Measurements from ENCODE around the gene MICA.
"Not testable (repeated sequence)": the region's sequence is repeated elsewhere in the genome, so short reads cannot be mapped to it uniquely, and the experiment has no call there.

MICA gene

DNA sequence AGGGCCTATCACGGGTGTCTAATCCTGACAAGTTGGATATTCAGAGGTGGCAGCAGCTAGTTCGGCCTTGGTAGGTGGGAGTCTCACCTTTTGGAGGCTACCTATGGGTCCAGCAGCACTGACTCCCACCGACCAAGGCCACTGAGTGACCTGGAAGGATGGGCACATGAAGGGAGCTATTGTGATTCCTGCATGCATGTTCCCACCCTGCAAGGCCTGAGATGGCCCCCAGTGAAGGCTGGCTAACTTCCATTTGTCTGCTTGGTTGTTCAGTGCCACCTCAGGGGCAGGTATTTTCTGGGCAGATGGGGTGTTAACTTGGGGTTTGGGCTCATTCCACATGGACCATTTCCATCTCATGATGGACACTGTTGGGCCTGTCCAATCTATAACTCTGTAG is 18.4 kb upstream of the MICA start:
- DNase-seq = no peak

- DNase-seq = no peak
These were observed 17.3 kb upstream of the MICA start for GRCh38 chr6:31386099-31386498.

GRCh38 chr6:31386977-31387376 is 16.4 kb upstream of the MICA start:
- no peak for DNase-seq

DNA sequence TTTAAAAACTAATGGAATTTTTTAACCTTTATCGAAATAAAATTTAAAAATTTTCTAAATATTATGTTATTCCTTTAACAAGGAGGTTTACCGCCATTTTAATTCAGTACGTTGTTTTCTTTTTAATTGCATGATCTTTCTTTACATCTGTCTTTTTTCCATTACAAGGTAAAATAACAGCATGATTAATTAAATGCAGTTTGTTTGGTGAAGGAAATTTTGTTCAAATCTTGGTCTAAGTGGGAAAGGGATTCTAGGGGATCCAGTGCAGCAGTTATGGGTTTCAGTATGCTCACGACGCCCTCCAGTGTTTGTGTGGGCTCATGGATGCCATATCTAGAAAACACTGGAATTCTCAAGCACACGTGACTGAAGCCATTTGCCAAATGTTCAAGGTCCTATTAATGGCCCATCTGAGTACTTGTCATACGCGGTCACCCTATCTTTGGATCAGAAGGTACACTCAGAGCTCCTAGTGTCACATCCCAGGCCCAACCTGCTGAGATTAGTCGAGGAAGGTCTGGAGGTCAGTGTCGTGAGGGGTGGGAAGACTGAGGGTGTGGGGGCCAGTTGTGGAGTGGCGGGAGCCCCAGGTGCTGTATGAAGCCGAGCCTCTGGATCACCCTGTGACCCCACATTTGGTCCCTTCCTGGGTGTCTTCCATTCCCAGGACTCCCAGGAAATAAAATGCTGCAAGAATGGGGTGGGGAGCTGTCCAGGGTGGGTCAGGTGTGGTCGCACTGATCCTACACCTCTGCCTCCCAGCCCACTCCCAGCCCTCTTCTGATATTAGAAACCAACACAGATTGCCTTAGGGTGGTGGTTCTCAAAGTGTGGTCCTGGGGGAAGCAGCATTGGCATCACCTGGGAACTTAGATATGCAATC is 14.2 kb upstream of the MICA start:
- not testable (repeated sequence) for DNase-seq

DNA sequence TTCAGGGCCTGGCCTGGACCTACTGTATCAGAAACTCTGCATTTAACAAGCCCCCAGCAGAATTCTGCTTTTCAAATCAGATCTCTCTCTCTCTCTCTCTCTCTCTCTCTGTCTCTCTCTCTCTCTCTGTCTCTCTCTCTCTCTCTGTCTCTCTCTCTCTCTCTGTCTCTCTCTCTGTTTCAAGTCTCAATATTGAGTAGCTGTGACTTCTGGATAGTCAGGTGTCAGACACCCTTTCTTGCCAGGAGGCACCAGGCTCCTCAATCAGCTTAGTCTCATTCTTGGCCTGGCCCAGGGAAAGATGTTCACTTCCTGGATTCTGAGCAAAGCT is 13.6 kb upstream of the MICA start:
- DNase-seq = not testable (repeated sequence)

DNA sequence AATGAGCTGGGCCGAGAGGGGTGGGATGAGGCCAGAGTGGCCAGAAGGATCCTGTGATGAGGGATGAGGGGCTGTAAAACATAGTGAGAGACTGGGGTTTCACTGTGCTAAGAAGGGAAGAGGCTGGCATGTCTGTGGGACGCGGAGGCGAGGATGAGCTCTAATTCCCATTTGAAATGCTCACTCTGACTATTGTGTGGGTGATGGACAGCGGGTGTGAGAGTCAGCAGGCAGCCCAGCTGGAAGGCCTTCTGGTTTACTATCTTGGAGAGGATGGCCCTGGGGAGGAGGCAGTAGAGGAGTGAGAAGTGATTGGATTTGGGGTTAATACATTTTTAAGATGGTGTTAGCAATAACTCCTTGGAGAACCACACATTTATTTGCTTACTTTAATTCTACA is 9.5 kb upstream of the MICA start:
- DNase-seq = no peak

DNA sequence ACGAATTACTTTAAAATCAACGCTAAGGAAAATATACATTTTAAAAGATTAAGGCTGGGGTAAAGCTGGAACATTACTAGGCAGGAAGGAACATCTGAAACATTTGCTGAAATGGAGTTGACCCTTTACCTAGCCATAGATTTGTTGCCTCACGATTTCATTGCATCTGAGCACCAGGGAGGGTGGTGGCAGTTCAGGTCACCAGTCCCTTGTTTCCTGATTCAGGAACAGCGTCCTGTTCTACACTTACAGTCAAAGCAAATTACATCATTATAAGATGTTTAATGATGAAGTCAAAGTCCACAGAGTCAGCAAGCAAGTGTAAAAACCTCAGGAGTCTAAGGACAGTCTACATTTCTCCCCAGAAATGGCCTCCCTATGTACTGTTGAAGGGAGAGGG is 9.0 kb upstream of the MICA start:
- DNase-seq = no peak

GRCh38 chr6:31395832-31396231 is 7.6 kb upstream of the MICA start:
- DNase-seq = no peak

DNA sequence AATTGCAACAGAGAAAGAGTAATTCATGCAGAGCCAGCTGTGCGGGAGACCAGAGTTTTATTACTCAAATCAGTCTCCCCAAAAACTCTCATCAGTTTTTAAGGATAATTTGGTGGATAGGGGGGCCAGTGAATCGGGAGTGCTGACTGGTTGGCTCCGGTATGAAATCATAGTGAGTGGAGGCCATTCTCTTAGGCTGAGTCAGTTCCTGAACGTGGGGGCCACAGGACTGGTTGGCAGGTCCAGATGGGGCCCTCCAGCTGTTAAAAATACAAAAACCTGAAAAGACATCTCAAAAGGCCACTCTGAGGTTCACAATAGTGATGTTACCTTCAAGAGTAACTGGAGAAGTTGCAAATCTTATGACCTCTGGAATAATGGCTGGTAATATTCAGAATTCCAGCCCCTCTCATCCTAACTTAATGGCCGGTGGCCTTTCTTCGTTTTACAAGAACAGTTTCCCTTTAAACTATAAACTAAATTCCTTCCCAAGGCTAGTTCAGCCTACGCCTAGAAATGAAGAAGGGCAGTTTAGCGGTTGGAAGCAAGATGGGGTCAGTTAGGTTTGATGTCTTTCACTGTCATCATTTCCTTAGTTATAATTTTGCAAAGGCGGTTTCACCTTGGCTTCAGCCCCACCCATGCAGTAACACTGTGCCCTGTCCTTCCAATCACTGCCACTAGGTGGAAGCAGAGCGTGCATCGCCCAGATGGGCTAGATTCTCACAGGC is 6.8 kb upstream of the MICA start:
- DNase-seq = no peak

- not testable (repeated sequence) for DNase-seq
These were observed 6.3 kb upstream of the MICA start for GRCh38 chr6:31397153-31397499.

DNA sequence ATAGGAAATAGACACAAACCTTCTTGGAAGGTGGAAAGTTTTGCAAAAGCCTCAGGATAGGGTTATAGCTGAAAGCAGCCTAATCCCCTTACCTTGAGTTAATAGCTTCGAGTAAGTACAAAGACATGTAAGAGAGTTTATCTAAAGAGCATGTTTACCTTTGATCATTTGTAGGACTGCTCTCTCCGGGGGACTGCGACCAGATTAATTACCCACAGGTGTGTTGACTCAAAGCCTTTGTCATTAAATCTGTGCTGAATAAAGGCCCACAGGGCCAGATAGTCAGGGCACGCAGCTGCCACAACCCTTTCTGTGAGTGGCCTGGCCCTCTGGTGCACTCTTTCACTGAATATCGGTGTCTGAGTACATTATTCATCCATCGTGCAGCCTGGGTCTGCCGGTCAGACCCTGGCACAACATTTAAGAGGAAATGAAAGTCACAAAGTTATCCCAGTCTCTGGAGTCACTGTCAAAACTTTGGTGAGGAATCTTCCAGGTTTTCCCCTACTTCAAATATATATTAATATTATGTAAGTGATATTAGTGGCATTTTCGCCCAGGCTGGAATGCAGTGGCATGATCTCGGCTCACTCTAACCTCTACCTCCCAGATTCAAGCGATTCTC is 5.4 kb upstream of the MICA start:
- no peak for DNase-seq

GRCh38 chr6:31399589-31400466 is 3.6 kb upstream of the MICA start:
- no peak for DNase-seq

DNA sequence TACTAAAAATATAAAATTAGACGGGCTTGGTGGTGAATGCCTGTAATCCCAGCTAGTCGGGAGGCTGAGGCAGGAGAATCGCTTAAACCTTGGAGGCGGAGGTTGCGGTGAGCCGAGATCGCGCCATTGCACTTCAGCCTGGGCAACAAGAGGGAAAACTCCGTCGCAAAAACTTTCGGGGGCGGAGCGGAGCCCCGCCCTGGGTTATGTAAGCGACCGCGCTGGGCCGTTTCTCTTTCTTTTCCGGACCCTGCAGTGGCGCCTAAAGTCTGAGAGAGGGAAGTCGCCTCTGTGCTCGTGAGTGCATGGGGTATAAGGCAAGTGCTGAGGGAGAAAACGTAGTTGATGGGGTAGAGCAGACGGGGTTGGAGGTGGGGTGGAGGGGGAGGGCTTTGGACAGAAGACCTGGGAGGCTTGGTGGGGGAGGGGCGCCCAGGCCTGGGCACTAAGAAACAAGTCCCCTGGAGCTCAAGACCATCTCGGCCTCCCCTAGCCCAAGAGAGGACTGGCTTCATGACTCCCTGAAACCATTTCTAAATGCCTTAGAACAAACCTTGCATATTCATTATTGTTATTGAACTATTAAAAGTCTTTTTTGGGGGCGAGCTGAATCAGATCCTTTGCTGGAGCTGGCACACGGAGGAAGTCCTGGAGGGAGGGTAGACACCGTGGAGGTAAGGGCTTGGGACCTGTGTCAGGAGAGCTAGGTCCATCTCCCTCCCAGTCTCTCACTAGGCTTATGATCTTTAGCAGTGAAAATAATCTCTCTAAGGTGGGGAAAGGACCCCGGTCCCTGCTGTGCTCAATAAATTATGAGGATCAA is 2.7 kb upstream of the MICA start:
- DNase-seq = no peak

GRCh38 chr6:31401403-31401802 is 2.0 kb upstream of the MICA start:
- no peak for DNase-seq

DNA sequence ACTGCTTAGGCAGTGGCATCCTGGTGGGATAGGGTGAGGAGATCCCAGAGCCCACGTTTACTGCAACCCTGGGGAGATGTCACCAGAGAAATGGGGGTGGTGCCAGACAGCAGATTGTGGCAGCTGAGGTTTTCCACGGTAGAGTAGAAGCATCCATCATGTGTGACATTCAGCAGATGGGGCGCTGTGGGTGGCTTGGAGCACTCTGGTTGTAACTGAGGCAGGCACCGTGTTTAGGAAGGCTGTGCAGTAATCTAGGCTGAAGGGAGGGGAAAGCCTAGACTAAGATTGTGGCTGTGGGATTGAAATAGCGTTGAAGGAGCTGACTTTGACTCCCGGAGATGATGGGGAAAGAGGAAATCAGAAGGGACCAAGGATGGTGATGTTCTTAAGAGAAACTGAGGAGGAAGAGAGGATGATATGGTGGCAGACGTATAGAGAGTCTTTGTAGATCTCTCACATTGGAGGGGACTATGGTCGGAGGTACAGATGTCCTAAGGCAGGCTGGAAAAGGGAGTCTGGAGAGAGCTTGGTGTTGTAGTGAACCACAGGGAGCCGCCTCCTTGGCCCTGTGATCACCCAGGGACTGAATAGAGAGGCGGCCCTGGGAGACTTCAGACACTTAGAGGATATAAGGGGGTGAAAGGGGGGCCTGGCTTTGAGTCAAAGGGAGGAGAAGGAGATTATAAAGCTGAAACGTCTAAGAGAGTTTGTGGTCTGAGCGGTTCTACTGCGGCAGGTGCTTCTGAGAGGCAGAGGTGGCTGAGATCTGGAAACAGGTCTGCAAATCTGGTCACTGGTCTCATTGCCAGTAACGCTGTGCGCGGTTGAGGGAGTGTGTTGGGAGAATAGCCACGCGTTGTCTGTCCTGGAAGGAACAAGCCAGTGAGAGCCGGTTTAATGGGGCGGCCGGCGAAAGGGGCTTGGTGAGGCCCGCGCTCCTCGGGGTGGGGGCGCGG is 792 bp upstream of the MICA start:
- DNase-seq = no peak

GRCh38 chr6:31404061-31404364 is 618 bp downstream of the MICA start:
- not testable (repeated sequence) for DNase-seq

DNA sequence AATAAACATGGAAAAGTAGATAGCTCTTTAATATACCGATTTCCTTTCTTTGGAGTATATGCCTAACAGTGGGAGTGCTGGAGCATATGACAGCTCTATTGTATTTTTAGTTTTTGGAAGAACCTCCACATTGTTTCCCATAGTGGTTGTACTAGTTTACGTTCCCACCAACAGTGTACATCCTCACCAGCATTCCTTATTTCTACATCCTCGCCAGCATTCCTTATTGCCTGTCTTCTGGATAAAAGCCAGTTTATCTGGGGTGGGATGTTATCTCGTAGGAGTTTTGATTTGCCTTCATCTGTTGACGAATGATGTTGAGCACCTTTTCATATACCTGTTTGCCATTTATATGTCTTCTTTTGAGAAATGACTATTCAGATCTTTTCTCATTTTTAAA is 2.6 kb downstream of the MICA start:
- DNase-seq = no peak

DNA sequence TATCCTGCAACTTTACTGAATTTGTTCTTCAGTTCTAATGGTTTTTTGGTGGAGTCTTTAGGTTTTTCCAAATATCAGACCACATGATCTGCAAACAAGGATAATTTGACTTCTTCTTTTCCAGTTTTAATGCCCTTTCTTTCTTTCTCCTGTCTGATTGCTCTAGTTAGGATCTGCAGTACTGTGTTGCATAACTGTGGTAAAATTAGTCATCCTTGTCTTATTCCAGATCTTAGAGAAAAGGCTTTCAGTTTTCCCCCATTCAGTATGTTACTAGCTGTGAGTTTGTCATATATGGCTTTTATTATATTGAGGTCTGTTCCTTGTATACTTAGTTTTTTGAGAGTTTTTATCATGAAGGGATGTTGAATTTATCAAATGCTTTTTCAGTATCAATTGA is 4.3 kb downstream of the MICA start:
- DNase-seq = no peak

DNA sequence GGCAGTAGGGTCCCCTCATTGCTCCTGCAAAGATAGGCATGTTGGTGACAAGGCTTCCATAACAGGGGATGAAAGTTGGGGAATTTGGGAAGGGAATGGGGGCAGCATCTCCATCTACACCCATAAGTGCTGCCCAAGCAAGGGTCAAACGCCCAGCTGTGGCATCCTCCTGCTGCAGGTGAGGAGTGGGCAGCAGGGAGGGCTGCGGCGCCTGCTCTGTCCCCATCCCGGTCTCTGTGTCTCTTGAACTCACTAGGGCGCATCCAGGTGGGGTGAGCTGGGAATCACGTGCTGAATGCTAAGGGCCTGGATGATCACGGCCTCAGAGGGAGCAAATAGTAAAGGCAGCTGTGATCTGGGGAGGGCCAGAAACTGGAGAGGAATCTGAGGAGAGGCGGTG is 9.1 kb downstream of the MICA start:
- DNase-seq = no peak

DNA sequence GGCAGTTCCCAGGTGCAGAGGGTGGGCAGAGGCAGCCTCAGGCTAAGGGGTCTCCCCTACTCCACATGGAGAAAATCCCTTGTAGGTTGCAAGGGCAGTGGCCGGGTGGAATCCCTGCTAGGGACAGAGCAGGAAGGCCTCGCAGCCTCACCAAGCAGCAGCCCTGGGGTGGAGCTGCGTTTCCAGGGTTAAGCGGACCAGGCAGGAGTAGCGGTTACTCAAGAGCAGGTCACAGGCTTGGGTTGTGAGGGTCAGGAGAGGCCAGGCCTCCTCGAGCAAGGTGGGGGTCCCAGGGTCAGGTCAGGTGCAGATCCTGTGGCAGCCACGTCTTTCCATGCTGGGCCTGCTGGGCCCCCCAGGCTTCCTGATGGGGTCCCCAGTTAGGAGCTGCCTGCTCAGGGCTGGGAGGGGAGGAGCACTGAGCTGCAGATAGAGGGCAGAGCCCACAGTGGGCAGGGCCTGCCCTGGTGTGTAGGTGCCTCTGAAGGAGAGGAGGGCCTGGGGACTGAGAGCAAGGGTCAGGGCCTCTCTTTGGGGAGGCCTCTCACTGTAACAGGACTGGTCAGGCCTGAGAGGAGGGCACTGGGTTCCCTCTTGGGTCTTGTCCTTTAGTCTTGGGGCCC is 10.9 kb downstream of the MICA start:
- not testable (repeated sequence) for DNase-seq
